Measurements from ENCODE around the gene MITD1.

- no peak for TF ChIP-seq CTCF (conservative IDR thresholded peaks at IDR 0.05)
- TF ChIP-seq EZH2 (IDR thresholded peaks at IDR 0.05; ENCODE audit: low read depth) = no peak
Measured at GRCh38 chr2:99158599-99158998, 22.3 kb downstream of the MITD1 start.

Data from PC-9 (cell line).